Measurements from ENCODE around the gene DNAAF9. TPM values are rescaled to one million over a fixed set of nuclear protein-coding genes. Genes with fewer than 3 reads are reported as not detected.

The DNAAF9 gene
- total RNA-seq, 4 donors from 2014 or later, result 28.8 to 35.3 (median 32.0) TPM

GRCh38 chr20:3400260-3401155 is 7.0 kb downstream of the DNAAF9 start:
- WGBS, 2 donors, result 77 to 81% methylated on average over 4 of the region's 4 CpGs
- no peak overlapping the region for H3K27ac ChIP-seq
- H3K4me3 ChIP-seq, result no peak overlapping the region
- no peaks in the 10 kb centered on the region for H3K9me3 ChIP-seq
- DNase-seq (ENCODE audit: low spot score in 2 of 2), result no peak
- no peak for TF ChIP-seq POLR2A (IDR thresholded peaks at IDR 0.05)
- no peak for TF ChIP-seq CTCF (IDR thresholded peaks at IDR 0.05)
- no peak for TF ChIP-seq EP300 (IDR thresholded peaks at IDR 0.05)
- H3K27me3 ChIP-seq, result no peaks in the 10 kb centered on the region
- H3K36me3 ChIP-seq, result no peaks in the 10 kb centered on the region
- peaks cover 0 to 41% (median 1%) of the 10 kb centered on the region in 4 donors for H3K4me1 ChIP-seq

GRCh38 chr20:3398681-3399252 is 8.7 kb downstream of the DNAAF9 start:
- H3K27me3 ChIP-seq, result no peaks in the 10 kb centered on the region
- peaks cover 0 to 29% (median 1%) of the 10 kb centered on the region in 4 donors for H3K4me1 ChIP-seq
- TF ChIP-seq EP300 (IDR thresholded peaks at IDR 0.05) (no peak), POLR2A (IDR thresholded peaks at IDR 0.05) (no peak)
- no peak overlapping the region for H3K4me3 ChIP-seq
- H3K27ac ChIP-seq, result no peak overlapping the region
- no peaks in the 10 kb centered on the region for H3K36me3 ChIP-seq
- DNase-seq (ENCODE audit: low spot score in 2 of 2), result no peak
- no peaks in the 10 kb centered on the region for H3K9me3 ChIP-seq
- whole genome bisulfite sequencing, 2 donors, result 75 to 87% methylated on average over 1 of the region's 1 CpG

GRCh38 chr20:3396492-3396891 is 11.0 kb downstream of the DNAAF9 start:
- Histone ChIP-seq H3K4me1 (peaks cover 0 to 25% (median 1%) of the 10 kb centered on the region in 4 donors), H3K27ac (no peak overlapping the region), H3K9me3 (no peaks in the 10 kb centered on the region), H3K36me3 (no peaks in the 10 kb centered on the region), H3K4me3 (no peak overlapping the region), H3K27me3 (no peaks in the 10 kb centered on the region)
- 98% methylated on average over 2 of the region's 2 CpGs for WGBS, 2 donors
- no peak for TF ChIP-seq CTCF (IDR thresholded peaks at IDR 0.05)
- DNase-seq (ENCODE audit: low spot score in 2 of 2), result no peak

- peaks cover 0 to 9% (median 2%) of the 10 kb centered on the region in 4 donors for H3K4me1 ChIP-seq
- H3K9me3 ChIP-seq, result no peaks in the 10 kb centered on the region
- no peak overlapping the region for H3K27ac ChIP-seq
- no peak overlapping the region for H3K4me3 ChIP-seq
- WGBS, 2 donors, result 61 to 75% methylated on average over 1 of the region's 1 CpG
- no peak for DNase-seq (ENCODE audit: low spot score in 2 of 2)
- no peaks in the 10 kb centered on the region for H3K27me3 ChIP-seq
- TF ChIP-seq CTCF (IDR thresholded peaks at IDR 0.05), result no peak
- TF ChIP-seq EP300 (IDR thresholded peaks at IDR 0.05), result no peak
- H3K36me3 ChIP-seq, result peaks cover 0 to 4% (median 0%) of the 10 kb centered on the region in 3 donors
Observed at GRCh38 chr20:3392756-3393155, 14.7 kb downstream of the DNAAF9 start.

GRCh38 chr20:3390759-3391425 is 16.6 kb downstream of the DNAAF9 start:
- DNase-seq (ENCODE audit: low spot score in 2 of 2), result no peak
- Histone ChIP-seq H3K36me3 (peaks cover 0 to 4% (median 0%) of the 10 kb centered on the region in 3 donors), H3K27ac (no peak overlapping the region), H3K27me3 (no peaks in the 10 kb centered on the region), H3K4me3 (no peak overlapping the region), H3K9me3 (peaks cover 0 to 4% (median 1%) of the 10 kb centered on the region in 4 donors), H3K4me1 (peaks cover 0 to 9% (median 2%) of the 10 kb centered on the region in 4 donors)
- 66 to 73% methylated on average over 3 of the region's 3 CpGs for WGBS, 2 donors
- TF ChIP-seq POLR2A (IDR thresholded peaks at IDR 0.05) (no peak), CTCF (IDR thresholded peaks at IDR 0.05) (no peak), EP300 (IDR thresholded peaks at IDR 0.05) (no peak)
